Loucy (cell line): Measurements from ENCODE around the gene FCSK.

Experiments
- H2AFZ ChIP-seq: fragments of 200-600 bp; sonication (generic); 2 replicates; pipeline ENCODE4 v1.6.0; 2016; ENCODE audit warnings: antibody characterized with exemption, mild to moderate bottlenecking, low read length, moderate library complexity
- H3F3A ChIP-seq: fragments of 200-600 bp; 2 replicates; pipeline ENCODE4 v1.6.0; 2016; ENCODE audit warnings: antibody characterized with exemption, low read depth, mild to moderate bottlenecking
- H3K27me3 ChIP-seq: fragments of 200-600 bp; sonication (generic); 2 replicates; pipeline ENCODE4 v1.6.1; 2014; ENCODE audit warnings: low read length, mild to moderate bottlenecking; ENCODE audit not compliant: insufficient read depth, poor library complexity, severe bottlenecking
- H3K36me3 ChIP-seq: fragments of 200-600 bp; sonication (generic); 2 replicates; pipeline ENCODE4 v1.6.1; 2016; ENCODE audit warnings: low read length; ENCODE audit not compliant: insufficient read depth
- H3K4me1 ChIP-seq: fragments of 200-600 bp; sonication (generic); 2 replicates; pipeline ENCODE4 v1.5.1; 2014; ENCODE audit warnings: low read length, mild to moderate bottlenecking; ENCODE audit not compliant: insufficient read depth, poor library complexity, severe bottlenecking
- H3K4me2 ChIP-seq: fragments of 200-600 bp; sonication (generic); 2 replicates; pipeline ENCODE4 v1.6.0; 2014; ENCODE audit warnings: antibody characterized with exemption, low read length, low read depth, mild to moderate bottlenecking; ENCODE audit not compliant: poor library complexity, severe bottlenecking
- H3K4me3 ChIP-seq: fragments of 200-600 bp; sonication (generic); 2 replicates; pipeline ENCODE4 v1.5.1; 2014; ENCODE audit warnings: low read length, mild to moderate bottlenecking, mixed read lengths; ENCODE audit not compliant: poor library complexity, severe bottlenecking
- H3K79me2 ChIP-seq: fragments of 200-600 bp; sonication (generic); 2 replicates; pipeline ENCODE4 v1.6.1; 2014; ENCODE audit warnings: low read length; ENCODE audit not compliant: insufficient read depth
- H3K9ac ChIP-seq: fragments of 200-600 bp; sonication (generic); 2 replicates; pipeline ENCODE4 v1.6.0; 2014; ENCODE audit warnings: mild to moderate bottlenecking, low read depth, low read length, moderate library complexity; ENCODE audit not compliant: poor library complexity, severe bottlenecking
- H3K9me2 ChIP-seq: fragments of 200-600 bp; sonication (generic); replicated peaks from 2 replicates; pipeline ENCODE4 v1.6.1; 2016; ENCODE audit warnings: low read depth, low read length, mixed read lengths
- H3K9me3 ChIP-seq: fragments of 200-600 bp; sonication (generic); 2 replicates; pipeline ENCODE4 v1.6.1; 2014; ENCODE audit warnings: mild to moderate bottlenecking, antibody characterized with exemption, low read length, low read depth; ENCODE audit not compliant: insufficient read depth
- H4K20me1 ChIP-seq: fragments of 200-600 bp; sonication (generic); 2 replicates; pipeline ENCODE4 v1.6.0; 2014; ENCODE audit warnings: antibody characterized with exemption, low read length, mild to moderate bottlenecking; ENCODE audit not compliant: insufficient read depth, poor library complexity, severe bottlenecking
- EZH2phosphoT487 ChIP-seq: fragments of 200-600 bp; IDR thresholded peaks from 2 replicates; pipeline ENCODE4 v1.6.1; 2018; ENCODE audit warnings: antibody characterized with exemption, mild to moderate bottlenecking, moderate library complexity, borderline replicate concordance
- TF ChIP-seq, protein P1 (sequence below): fragments of 200-600 bp; sonication (generic); conservative IDR thresholded peaks from 2 replicates; pipeline ENCODE4 v1.5.1; 2014; ENCODE audit warnings: mild to moderate bottlenecking, antibody characterized with exemption, low read length

FCSK gene

DNA sequence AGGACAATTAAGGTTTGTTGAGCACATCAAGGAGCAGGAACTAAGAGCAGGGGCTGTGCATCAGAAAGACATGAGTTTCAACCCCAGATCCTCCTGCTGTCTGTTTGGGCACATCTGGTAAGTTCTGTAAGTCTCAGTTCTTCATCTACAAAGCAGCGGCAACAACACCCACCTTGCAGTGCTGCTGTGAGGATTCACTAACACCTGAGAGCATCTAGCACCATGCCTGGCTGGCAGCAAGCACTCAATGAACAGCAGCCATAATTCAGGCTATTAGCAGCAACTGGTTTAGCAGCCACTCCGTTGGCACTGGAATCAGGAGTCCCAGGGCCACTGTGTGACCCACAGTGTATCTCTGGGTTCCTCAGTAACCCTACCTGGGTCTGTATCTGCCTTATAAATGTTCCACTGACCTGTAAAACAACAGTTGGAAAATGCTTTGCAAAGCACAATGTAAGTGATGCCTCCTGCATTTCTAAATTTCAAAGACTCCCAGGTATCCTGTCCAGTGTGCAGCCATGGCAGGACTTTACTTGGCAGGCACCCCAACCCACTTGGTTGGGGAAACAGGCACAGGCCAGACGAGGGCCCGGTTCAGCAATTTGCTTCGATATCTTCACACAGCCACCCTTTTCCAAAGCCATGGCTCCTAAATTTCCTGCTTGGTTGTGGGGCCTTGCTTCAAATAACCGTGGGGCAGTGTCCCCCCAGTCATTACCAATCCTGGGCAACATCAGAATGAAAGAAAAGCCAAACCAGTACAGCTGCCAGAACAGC is 19.7 kb upstream of the FCSK start:
- Histone ChIP-seq H3K36me3 (no peaks in the 10 kb centered on the region), H4K20me1 (peaks cover 15% of the 10 kb centered on the region), H3K9me3 (no peaks in the 10 kb centered on the region), H3K4me1 (peaks cover 62% of the 10 kb centered on the region), H3K79me2 (peaks cover 74% of the 10 kb centered on the region), H3K4me2 (peak overlapping the region; percentile 9), H3K27me3 (no peaks in the 10 kb centered on the region), H3K4me3 (no peak overlapping the region), H3K9ac (no peak overlapping the region), H2AFZ (no peak overlapping the region), H3K9me2 (no peaks in the 10 kb centered on the region), H3F3A (peaks cover 6% of the 10 kb centered on the region; the same call in 1 of the 2 replicates)
- TF ChIP-seq EZH2phosphoT487, result no peak
- TF ChIP-seq, protein P1, sequence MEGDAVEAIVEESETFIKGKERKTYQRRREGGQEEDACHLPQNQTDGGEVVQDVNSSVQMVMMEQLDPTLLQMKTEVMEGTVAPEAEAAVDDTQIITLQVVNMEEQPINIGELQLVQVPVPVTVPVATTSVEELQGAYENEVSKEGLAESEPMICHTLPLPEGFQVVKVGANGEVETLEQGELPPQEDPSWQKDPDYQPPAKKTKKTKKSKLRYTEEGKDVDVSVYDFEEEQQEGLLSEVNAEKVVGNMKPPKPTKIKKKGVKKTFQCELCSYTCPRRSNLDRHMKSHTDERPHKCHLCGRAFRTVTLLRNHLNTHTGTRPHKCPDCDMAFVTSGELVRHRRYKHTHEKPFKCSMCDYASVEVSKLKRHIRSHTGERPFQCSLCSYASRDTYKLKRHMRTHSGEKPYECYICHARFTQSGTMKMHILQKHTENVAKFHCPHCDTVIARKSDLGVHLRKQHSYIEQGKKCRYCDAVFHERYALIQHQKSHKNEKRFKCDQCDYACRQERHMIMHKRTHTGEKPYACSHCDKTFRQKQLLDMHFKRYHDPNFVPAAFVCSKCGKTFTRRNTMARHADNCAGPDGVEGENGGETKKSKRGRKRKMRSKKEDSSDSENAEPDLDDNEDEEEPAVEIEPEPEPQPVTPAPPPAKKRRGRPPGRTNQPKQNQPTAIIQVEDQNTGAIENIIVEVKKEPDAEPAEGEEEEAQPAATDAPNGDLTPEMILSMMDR, result no peak

DNA sequence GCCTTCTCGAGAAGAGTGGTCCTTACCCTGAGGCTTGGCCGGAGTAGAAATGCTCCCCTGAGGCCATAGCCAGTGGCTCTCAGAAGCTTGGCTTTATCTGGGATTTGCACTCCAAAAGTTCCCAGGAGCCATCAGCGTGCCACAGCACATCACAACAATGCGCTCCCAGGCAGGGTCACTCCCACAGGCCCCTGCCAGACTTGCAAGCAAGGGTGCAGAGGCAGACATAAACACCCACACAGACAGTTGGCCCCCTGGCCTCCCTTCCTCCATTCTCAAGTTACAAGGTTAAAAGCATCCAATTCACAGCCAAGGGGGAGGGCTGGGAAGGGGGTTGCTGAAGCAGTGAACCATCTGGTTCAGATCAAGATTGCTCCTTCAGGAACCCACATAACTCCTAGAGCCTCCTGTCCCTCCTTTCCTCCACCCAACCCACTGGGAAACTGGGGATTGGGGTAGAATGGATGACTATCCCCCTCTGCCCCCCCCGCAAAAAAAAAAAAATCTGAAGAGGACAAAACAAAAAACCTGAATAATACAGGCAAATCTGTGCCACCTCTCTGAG is 17.3 kb upstream of the FCSK start:
- Histone ChIP-seq H3K4me2 (peak overlapping the region; percentile 99), H3F3A (peaks cover 2% of the 10 kb centered on the region; the same call in 1 of the 2 replicates), H3K9me3 (no peaks in the 10 kb centered on the region), H4K20me1 (peaks cover 15% of the 10 kb centered on the region), H3K27me3 (no peaks in the 10 kb centered on the region), H3K9me2 (no peaks in the 10 kb centered on the region), H2AFZ (no peak overlapping the region), H3K9ac (peak overlapping the region; percentile 83), H3K4me1 (peaks cover 46% of the 10 kb centered on the region), H3K4me3 (peak overlapping the region; percentile 92), H3K79me2 (peaks cover 60% of the 10 kb centered on the region), H3K36me3 (no peaks in the 10 kb centered on the region)
- TF ChIP-seq, protein P1, result no peak
- no peak for TF ChIP-seq EZH2phosphoT487

DNA sequence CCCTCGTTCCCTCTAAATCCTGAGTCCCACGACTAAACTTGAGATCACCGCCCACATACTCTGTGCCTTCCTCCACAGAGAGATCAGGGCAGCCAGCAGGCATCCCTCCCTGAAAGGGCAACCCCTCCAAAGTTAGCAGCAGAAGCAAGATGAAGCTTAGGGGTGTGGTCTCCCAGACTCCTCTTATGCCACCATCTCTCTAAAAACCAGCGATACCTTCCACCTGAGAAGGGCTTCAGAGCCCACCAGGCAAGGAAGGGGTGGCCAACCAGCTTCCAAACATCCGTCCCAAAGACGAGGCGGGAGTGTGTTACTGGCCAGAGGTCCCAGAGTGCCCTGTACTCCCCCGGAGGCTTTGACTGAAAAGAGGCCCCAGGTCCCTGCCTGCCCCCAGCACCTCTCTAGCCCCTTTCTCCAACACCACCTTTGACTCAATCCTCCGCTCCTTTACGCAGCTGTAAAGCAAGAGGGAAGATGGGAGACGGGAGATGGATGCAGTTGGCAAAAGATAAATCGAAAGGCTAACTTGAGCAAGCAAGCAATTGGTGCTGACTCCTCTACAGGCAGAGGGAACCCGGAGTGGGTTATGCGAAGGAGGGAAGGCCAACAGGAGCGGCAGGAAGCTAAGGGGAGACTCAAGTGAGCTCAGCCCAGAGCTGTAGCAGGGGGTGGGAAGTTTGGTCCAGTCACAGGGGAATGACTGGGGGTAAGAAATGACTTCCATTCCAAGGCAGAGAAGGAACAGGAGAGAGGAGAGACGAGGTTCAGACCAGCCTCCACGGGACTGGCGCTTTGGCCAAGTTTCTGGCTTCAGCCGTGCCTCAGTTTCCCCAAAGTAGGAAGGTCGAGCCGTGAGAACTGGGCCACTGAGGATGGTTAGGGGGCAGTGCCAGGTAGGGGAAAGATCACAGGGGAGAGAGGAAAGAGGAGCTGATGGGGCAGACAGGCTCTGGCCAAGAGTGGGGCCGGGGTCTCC is 16.5 kb upstream of the FCSK start:
- H3K4me1 ChIP-seq, result peaks cover 39% of the 10 kb centered on the region
- H3K4me2 ChIP-seq, result peak overlapping the region; percentile 99
- H3K79me2 ChIP-seq, result peaks cover 54% of the 10 kb centered on the region

More for the DNA sequence above, 16.5 kb upstream of the FCSK start:
- Histone ChIP-seq H3K9me3 (no peaks in the 10 kb centered on the region), H3K27me3 (no peaks in the 10 kb centered on the region), H3K4me3 (peak overlapping the region; percentile 92), H3K9me2 (no peaks in the 10 kb centered on the region), H3F3A (peaks cover 2% of the 10 kb centered on the region; the same call in 1 of the 2 replicates), H3K9ac (peak overlapping the region; percentile 83), H4K20me1 (peaks cover 15% of the 10 kb centered on the region), H3K36me3 (no peaks in the 10 kb centered on the region), H2AFZ (peak overlapping the region; percentile 58)
- TF ChIP-seq, protein P1, result no peak
- no peak for TF ChIP-seq EZH2phosphoT487
